Esophagus squamous epithelium (tissue), 4 donors: Measurements from ENCODE around the gene CSNK1G1.

Experiments
- POLR2A ChIP-seq, 4 donors: fragments of 450-650 bp; IDR thresholded peaks; one replicate each; pipeline ENCODE4 v1.6.1; 2017; ENCODE audit warnings: antibody characterized with exemption in 4 of 4, mild to moderate bottlenecking in 4 of 4, moderate library complexity in 3 of 4
- TF ChIP-seq, protein P1 (sequence below), 6 experiments: fragments of 450-650 bp in 4 of 6; fragments of 200-600 bp in 2 of 6; sonication (generic) in 2 of 6; IDR thresholded peaks; one replicate each; pipeline ENCODE4 v1.5.1; 2016 to 2019; ENCODE audit warnings: antibody characterized with exemption in 6 of 6, mild to moderate bottlenecking in 4 of 6, moderate library complexity in 4 of 6

DNA sequence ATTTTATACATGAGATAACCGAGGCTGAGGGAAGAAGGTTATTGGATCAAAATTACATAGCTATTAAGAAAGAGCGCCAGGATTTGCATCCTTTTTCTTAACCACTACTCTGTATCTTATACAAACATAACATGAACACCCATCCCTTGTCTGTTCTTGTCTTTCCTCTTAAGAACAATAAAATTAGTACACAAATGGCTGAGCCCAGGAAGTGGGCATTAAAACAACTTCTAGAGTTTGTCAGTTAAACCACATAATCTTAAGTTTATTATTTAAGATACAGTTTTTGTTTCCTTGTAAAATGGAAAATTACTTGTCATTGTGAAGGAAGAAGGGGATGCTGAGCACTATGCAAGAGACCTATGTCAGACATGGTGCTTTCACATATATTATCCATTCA lies 144.3 kb downstream of the CSNK1G1 start:
- TF ChIP-seq, protein P1, sequence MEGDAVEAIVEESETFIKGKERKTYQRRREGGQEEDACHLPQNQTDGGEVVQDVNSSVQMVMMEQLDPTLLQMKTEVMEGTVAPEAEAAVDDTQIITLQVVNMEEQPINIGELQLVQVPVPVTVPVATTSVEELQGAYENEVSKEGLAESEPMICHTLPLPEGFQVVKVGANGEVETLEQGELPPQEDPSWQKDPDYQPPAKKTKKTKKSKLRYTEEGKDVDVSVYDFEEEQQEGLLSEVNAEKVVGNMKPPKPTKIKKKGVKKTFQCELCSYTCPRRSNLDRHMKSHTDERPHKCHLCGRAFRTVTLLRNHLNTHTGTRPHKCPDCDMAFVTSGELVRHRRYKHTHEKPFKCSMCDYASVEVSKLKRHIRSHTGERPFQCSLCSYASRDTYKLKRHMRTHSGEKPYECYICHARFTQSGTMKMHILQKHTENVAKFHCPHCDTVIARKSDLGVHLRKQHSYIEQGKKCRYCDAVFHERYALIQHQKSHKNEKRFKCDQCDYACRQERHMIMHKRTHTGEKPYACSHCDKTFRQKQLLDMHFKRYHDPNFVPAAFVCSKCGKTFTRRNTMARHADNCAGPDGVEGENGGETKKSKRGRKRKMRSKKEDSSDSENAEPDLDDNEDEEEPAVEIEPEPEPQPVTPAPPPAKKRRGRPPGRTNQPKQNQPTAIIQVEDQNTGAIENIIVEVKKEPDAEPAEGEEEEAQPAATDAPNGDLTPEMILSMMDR (IDR thresholded peaks at IDR 0.05): no peak
- TF ChIP-seq POLR2A (IDR thresholded peaks at IDR 0.05): no peak
